GM03348 (cell line): ENCODE data around the gene SLC5A1.
A peak's percentile ranks its signal among the peaks of the same experiment; 100 is the strongest.
"Not testable (repeated sequence)": the region's sequence is repeated elsewhere in the genome, so short reads cannot be mapped to it uniquely, and the experiment has no call there.

Experiments
- DNase-seq: peaks from one replicate; pipeline ENCODE4 v3.0.0; 2012; ENCODE audit warnings: low spot score

SLC5A1 gene

DNA sequence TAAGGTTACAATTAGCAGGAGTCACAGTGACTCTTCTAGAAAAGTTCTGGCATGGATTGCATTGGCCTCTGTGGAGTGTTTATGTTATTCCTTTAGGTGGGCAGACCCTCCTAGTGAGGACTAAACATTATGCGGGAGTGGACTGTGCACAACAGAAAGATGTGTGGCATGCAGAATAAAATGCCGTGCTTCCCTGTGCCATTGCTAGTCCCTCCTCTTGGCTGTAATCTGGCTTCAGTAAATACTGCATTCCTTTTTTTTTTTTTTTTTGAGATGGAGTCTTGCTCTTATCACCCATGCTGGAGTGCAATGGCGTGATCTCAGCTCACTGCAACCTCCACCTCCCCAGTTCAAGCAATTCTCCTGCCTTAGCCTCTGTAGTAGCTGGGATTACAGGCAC lies 45.0 kb downstream of the SLC5A1 start:
- DNase-seq, result no peak

DNA sequence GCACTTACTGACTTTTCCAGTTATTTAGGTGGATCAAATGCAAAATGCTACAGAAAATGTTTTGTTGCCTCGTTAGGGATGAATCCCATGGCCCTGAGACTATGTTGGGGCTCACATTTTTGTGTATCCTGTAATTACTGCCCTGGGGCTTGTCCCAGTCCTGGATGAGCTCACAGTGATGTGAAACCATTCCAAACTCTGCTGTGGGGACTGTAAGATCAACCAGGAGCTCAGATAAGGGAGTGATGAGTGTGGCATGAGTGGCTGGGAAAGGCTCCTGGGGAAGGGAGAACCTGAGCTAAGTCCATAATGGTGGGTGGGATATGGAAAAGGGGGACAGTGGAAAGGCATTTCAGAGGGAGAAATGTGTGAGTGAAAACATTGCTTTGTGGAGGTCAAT lies 54.0 kb downstream of the SLC5A1 start:
- DNase-seq, result no peak

DNA sequence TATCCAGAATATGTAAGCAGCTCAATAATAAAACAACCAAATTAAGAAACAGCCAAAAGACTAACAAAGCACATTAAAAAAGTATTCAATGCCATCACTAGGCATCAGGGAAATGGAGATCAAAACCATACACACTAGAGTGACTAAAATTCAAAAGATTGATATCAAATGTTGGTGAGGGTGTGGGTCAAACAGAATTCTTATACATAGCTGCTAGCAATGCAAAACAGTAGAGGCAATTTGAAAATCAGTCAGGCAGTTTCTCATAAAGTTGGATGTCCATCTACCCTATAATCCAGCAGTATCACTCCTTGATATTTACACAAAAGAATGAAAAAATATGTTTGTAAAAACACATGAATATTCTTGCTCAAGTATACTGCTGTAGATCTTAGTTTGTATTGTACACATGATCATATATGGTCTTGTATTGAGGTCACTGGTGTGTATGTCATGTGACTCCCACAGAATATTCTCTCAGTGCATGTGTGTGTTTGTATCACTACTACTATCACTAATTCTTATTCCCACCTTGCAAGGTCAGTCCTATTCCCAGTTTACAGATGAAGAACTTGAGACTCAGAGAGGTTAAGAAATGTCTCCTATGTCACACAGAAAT lies 54.9 kb downstream of the SLC5A1 start:
- DNase-seq, result no peak

DNA sequence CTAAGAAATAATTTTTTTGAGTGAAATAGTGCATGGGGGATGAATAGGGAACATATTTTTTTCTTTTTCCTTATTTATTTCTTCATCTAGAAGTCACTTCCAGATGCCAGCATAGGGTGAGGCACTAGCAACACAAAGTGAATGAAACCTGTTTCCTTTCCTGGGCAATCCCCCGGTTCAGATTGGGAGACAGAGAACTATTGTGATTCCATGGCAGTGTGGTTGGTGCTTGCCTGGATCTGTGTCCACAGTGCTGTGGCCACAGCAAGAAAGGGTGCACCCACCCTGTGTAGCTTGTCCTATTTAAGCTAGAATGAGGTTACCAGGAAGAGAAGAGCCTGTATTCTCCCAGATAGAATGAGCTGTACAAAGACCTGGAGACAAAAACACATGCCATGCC lies 57.6 kb downstream of the SLC5A1 start:
- no peak for DNase-seq

DNA sequence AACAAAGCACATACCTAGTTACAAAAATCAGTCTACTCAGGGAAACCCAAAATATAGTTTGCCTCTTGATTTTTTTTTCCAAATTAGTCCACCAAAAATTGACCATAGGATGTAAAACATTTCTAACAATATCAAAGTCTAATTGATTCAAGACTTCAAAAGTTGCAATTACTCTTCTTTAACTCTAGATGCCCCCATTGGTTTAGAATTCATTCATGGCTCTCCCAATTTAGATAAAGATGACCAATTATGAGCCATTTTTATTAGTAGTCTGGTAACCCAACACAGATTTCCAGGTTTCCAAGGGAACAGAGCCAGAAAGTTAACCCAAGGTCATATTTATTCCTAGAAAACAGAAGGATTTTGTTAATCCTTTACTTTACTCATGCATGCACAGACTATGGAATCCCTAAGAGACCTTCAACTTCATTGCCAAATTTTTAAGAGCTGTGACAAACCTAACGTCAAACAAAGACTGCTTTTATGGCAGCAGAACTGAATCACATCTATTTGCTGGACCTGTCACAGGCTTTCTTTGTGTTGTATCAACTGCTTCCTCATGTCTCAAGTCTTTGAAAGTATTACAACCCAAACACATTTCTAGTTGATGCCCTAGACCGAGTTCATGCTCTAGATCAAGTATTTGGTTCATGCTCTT lies 60.7 kb downstream of the SLC5A1 start:
- DNase-seq, result no peak

DNA sequence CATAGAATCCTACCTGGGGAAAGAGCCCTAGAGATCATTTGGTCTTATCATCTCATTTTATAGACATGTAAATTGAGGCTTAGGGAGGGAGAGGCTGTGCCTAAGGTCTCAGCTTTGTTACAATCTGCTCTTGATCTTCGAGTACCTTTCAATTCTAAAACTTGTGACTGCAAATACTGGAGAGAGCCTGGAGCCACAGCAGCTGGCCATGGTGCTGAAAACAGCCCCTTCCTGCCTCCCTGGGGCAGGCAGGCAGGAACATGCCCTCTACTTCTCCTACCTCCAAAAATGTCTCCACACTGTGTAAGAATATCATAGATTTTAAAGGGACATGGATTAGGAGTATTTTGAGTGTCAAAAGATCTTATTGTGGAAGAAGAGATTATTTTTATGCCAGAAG lies 63.9 kb downstream of the SLC5A1 start:
- peak; percentile 48 for DNase-seq

DNA sequence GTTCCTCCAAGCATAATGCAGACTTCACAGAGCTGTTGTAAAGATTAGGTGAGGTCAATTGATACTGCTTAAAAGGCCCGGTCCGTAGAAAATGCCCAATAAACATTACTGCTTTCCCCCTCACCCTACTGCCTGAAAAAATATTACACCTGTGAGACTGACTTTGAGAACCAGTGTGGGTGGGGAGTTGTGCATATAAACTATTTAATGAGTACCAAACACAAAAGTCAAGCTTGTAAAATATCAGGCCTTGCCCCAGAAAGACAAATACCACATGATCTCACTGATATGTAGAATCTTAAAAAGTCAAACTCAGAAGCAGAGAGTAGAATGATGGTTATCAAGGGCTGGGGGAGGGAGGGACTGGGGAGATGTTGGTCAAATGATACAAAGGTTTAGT lies 69.3 kb downstream of the SLC5A1 start:
- no peak for DNase-seq

DNA sequence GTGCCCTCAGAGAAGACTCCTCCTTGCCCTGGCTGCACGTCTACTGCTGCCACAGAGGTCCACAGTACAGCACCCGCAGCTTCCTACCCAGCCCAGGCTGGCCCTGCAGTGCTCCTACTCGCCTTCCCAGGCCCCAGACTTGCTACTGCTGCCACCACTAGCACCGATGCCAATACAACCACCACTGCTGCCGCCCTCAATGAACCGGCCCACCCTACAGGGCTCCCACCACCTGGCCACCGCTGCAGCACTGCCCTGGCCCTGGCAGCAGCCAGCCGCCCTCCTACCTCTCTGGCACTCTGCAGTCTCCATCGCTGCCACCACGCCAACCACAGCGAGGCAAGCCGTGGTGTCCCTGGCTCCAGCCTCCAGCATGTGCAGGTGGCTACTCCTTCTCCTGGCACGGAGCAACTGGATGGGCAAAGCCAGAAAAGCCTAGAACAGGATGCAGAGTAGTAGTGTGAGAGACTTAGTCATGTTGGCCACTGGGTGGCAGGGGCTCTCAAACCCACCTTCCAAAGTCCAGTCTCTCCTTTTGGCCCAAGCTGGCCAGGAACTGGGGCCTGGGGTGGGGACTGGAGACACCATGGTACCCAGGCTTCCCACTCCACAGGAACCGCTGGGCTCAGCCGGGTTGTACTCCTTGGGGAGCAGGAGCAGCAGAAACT lies 76.6 kb downstream of the SLC5A1 start:
- DNase-seq, result no peak

DNA sequence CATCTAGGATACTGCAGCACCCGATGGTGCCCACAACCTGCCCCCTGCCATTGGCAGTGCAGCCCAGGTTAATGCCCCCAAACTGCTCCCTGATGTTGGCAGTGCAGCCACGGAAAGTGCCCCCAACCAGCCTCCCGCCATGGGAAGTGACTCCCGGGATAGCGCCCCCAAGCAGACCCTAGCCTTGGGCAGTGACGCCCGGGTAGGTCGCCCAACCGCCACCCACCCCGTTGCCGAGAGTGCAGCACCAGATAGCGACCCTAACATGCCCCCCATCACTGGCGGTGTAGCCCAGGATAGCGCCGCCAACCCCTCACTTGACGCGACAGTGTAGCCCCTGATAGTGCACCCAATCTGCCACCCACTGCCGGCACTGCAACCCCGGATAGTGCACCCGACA lies 77.5 kb downstream of the SLC5A1 start:
- DNase-seq, result no peak

DNA sequence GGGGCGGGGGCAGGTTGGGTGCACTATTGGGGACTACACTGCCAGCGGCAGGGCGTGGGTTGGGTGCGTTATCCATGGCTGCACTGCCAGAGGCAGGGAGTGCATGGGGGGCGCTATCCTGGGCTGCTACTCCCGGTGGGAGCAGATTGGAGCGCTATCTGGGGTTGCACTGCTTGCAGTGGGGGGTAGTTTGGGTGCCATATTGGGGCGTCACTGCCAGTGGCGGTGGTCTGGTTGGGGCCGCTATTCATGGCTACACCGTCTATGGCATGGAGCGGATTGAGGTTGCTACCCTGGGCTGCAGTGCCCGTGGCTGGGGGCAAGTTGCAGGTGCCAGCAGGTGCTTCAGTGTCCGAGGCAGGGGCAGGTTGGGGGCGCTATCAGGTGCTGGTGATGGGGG lies 79.8 kb downstream of the SLC5A1 start:
- no peak for DNase-seq

DNA sequence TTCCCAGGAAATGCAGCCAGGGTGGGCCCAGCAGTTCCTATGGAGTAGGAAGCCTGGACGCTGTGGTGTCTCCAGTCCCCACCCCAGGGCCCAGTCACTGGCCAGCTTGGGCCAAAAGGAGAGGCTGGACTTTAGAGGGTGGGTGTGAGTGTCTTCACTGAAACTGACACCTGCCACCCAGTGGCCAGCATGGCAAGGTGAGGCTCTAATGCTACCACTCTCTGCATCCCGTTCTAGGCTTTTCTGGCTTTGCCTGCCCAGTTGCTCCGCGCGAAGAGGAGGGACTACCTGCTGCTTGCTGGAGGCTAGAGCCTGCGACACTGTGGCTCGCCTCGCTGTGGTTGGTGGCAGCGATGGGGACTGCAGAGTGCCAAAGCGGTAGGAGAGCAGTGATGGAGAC lies 80.6 kb downstream of the SLC5A1 start:
- DNase-seq, result no peak

DNA sequence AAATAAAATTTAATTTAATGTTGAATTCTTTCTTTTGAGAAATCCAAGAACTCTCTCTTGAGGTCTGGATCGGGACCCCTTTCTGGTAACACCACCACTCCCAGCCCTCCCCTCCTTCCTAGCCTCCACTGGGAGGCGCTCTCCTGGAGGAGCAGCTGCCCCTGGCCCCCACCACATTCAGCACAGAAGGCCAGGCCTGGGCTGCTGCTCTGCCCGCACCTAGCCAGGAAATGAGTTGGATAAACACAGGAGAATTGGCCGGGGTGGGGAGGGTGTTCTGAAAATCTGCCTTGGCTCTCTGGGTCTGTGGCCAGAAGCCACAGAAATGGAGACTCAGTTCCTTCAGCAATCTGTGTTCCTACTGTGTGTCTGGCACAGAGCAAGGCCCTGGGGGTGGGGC lies 84.8 kb downstream of the SLC5A1 start:
- DNase-seq, result no peak

DNA sequence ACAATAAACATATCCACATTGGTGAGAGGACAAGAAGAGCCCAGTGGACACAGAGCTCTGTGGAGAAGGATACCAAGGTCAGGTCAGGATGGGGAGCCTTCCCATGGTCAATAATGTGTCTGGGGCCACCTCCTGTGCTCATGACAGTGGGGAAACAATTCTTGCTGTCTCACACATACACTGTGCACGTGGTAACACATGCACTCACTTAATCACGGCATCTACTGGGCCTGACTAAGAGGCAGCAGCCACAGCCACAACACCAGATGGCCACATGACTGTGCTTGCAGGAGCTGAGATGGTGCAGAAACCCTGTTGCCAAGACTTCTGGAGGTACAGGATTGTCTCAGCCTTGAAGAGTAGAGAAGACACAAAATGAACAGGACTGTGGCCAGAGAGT lies 87.4 kb downstream of the SLC5A1 start:
- DNase-seq, result no peak

DNA sequence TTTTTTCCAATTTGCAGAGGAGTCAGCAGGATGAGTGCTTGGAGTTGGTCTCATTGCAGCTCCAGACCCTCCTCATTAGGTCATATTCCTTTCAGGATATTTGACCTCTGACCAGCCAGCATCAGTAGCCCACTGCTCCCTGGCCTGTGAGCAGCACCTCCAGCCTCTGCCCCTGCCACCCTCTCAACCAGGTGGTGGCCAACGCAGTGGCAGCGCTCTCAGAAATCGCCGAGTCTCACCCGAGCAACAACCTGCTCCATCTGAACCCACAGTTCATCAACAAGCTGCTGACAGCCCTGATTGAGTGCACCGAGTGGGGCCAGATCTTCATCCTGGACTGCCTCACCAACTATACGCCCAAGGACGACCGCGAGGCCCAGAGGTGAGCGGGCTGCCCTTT lies 89.1 kb downstream of the SLC5A1 start:
- DNase-seq, result no peak

DNA sequence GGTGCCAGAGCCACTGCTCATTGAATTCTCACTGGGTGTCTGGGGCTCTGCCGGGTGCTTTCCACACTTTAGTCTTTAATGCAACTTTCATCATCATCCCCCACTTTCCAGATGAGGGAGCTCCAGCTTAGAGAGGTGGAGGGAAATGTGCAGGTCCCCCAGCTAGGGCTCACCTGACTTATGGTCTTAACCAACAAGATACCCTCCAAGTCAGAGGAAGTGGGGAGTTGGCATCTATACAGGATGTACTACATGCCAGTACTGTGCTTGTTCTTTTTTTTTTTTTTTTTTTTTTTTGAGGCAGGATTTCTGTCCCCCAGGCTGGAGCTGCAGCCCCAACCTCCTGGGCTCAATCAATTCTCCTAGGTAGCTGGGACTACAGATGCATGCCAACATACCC lies 89.7 kb downstream of the SLC5A1 start:
- no peak for DNase-seq

DNA sequence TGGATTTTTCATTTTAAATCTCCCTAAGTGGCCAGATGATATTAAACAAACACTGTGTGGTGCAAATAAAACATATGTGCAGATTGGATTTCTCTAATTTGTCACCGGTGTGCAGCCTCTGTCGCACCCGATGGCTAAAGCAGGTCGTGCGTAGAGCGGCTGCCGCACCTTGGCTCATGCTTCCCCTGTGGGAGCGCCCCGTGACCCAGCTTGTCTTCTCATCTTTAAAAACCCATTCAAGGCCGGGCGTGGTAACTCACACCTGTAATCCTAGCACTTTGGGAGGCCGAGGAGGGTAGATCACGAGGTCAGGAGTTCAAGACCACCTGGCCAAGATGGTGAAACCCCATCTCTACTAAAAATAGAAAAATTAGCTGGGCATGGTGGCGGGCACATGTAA lies 91.7 kb downstream of the SLC5A1 start:
- not testable (repeated sequence) for DNase-seq

DNA sequence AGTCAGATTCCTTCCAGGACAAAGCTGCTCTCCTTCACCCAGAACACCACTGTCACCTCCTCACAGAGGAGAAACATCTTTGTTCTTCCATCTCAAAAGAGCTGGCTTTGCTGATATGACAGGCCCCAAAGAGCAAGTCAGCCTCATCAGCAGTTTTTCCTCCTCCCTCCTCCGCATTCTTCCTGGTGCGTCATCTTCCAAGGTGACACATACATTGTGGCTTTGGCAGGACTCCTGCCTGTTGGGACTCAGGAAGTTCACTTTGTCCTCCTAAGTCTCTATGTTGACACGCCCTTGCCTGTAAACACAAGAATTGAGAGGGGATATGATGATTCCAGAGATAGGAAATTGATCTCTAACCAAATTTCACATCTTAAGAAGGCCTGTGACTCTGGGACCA lies 92.9 kb downstream of the SLC5A1 start:
- not testable (repeated sequence) for DNase-seq

DNA sequence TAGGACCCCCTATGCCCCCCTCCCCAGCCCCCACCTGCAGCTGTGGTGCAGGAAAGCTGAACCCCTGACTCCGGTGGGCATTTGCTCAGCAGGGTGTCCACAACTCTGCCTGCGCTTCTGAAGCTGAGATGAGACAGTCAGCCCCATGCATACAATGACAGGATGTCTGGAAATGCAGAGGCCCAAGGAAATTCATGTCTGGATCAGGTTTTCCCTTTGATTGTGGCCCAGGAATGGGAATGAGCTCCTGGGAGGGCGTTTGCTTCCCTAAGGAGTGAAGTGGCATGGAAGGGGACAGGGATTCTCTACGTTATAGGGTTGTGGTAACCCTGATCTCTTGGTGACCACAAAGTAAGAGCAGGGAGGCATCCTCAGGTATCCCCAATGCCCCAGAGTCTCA lies 93.8 kb downstream of the SLC5A1 start:
- DNase-seq, result not testable (repeated sequence)

DNA sequence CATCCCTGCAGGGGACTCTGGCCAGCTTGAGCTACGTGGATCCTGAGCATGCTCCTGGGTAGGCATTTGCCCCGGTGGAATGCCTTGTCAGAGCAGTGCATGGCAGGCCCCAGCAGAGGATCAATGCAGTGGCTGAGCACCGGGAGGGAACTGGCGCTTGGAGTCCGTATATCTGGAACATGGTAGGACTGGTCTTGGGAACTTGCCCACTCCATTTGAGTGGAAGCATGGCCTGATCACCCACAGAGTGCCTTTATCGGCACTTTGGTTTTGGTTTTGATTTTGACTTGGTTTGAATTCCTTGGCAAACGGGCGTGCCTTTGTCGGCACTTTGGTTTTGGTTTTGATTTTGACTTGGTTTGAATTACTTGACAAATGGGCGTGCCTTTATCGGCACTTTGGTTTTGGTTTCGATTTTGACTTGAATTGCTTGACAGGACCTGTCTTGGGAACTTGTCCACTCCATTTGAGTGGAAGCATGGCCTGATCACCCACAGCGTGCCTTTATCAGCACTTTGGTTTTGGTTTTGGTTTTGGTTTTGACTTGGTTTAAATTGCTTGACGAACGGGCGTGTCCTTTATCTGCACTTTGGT lies 94.8 kb downstream of the SLC5A1 start:
- DNase-seq, result not testable (repeated sequence)

DNA sequence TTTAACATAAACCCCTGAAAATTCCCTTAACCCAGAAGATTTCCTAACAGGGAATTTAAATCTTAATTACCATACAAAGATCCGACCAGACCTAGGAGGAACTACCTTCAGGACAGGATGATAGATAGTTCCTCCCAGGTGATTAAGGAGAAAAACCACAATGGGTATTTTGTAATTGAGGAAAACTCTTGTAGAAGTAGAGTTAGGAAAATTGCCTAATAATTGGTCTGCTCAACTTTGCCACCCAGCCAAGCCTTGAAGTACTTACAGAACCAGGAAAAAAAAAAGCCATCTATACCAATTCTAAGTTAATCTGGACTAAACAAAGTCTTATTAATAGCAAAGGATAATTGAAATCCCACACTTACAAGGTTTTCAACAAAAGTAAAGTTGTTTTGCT lies 95.5 kb downstream of the SLC5A1 start:
- not testable (repeated sequence) for DNase-seq

DNA sequence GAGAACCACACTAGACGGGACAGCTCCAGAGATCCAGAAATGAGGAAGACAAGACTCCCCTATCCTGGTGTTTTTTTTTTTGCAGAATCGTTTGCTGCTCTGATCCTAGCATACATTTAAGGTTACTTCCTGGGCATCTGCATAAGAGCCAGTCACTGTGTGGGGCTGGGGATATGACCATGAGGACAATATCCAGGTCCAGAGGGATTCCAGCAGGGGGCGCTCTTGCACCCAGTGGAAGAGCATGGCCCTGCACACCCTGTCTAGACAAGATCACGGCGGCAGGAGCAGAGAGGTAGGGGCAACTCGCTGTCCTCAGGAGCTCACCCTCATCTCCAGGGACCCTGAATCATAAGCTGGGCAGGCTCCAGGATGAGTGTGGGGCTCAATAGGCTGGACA lies 97.6 kb downstream of the SLC5A1 start:
- DNase-seq, result not testable (repeated sequence)

DNA sequence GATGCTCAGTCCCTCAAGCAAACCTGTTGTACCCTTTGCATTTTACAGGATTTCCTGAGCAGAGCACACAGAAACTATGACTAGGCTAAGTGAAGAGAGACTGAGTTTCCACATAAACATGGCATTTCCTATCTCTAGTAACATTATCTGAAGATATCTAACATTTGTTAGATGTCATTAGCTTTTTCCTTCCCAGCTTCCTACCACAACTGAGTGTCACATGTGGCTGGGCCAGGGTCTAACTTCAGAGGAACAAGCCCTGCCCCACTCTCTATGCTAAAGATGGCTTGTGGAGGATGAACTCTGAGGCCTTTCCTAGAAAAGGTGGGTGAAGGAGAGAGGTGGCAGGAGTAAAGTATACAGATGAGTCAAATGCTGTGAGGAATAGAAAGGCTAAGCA lies 99.5 kb downstream of the SLC5A1 start:
- no peak for DNase-seq
